ENCODE measurements around the gene CMTM7. TPM values are rescaled to one million over a fixed set of nuclear protein-coding genes. Genes with fewer than 3 reads are reported as not detected.
A peak's percentile ranks its signal among the peaks of the same experiment; 100 is the strongest.

Gene CMTM7
- total and polyA plus RNA-seq, 9 of the 15 experiments (the other 6 are each of a cell fraction or from before 2014, with no cell fraction given): 0.03 to 1.6 (median 0.42) TPM; not detected in 4

GRCh38 chr3:32373844-32374243, 17.8 kb upstream of the CMTM7 start:
- H3K79me2 ChIP-seq (ENCODE audit: control insufficient read depth, insufficient read depth, low read length): no peaks in the 10 kb centered on the region
- no TSS peak for BruUV-seq (replicated peaks)
- intact Hi-C loops (cut with micrococcal nuclease): loop anchor here (1.0 to 10.0 kb wide), 2 partner anchors 94 to 291 kb away; no protein-coding TSS in a partner anchor
- H3K27ac ChIP-seq (ENCODE audit: extremely low read depth, low read depth, low read length): no peak overlapping the region
- H3K9me3 ChIP-seq (replicated peaks; ENCODE audit: control insufficient read depth, insufficient read depth, low read depth, low read length): no peaks in the 10 kb centered on the region
- FAIRE-seq (no peak), ATAC-seq (peak; percentile 73), DNase-seq (ENCODE audit: extremely low read depth in 1 of 4, low spot score in 3 of 4) (peak; percentile 21 to 49 (median 34))
- ChIA-PET POLR2A (interaction anchor here (0.6 kb wide), 1 partner anchor 48 kb away, joined by 3 read pairs; no protein-coding TSS in a partner anchor), CTCF (ENCODE audit: low intra/inter-chr PET ratio) (interaction anchor here (0.7 to 1.3 kb wide), 3 partner anchors 26 to 406 kb away, joined by 3 to 8 read pairs (median 4); no protein-coding TSS in a partner anchor)
- H3K4me2 ChIP-seq (ENCODE audit: insufficient read depth, low read length): no peak overlapping the region
- H3K9ac ChIP-seq (ENCODE audit: insufficient read depth in 1 of 2, low read depth in 2 of 2, low read length in 2 of 2): no peak overlapping the region
- H3K4me1 ChIP-seq (replicated peaks in 1 of 2; ENCODE audit: control insufficient read depth in 2 of 2, insufficient read depth in 2 of 2, low read length in 2 of 2): no peaks in the 10 kb centered on the region
- H3K9me1 ChIP-seq (ENCODE audit: control insufficient read depth, insufficient read depth, low read length): no peaks in the 10 kb centered on the region
- WGBS (ENCODE audit: insufficient coverage, low coverage, missing lambda C conversion rate): 3% methylated on average over 5 of the region's 5 CpGs
- no peak overlapping the region for H2AFZ ChIP-seq (ENCODE audit: low read depth, low read length)
- peaks cover 11 to 21% of the 10 kb centered on the region in 2 experiments for H3K27me3 ChIP-seq (ENCODE audit: control insufficient read depth in 2 of 2, insufficient read depth in 2 of 2, low read length in 2 of 2)
- H3K4me3 ChIP-seq: no peak overlapping the region
- in situ Hi-C loops (cut with MboI): no loop called here
- no peaks in the 10 kb centered on the region for H4K20me1 ChIP-seq (replicated peaks; ENCODE audit: control insufficient read depth, insufficient read depth, low read length)
- H3K36me3 ChIP-seq (ENCODE audit: control insufficient read depth, insufficient read depth, low read length): no peaks in the 10 kb centered on the region
- no peak for TF ChIP-seq SMC3 (conservative IDR thresholded peaks at IDR 0.05; ENCODE audit: insufficient read depth, low read depth, low read length)
- TF ChIP-seq, protein P1, sequence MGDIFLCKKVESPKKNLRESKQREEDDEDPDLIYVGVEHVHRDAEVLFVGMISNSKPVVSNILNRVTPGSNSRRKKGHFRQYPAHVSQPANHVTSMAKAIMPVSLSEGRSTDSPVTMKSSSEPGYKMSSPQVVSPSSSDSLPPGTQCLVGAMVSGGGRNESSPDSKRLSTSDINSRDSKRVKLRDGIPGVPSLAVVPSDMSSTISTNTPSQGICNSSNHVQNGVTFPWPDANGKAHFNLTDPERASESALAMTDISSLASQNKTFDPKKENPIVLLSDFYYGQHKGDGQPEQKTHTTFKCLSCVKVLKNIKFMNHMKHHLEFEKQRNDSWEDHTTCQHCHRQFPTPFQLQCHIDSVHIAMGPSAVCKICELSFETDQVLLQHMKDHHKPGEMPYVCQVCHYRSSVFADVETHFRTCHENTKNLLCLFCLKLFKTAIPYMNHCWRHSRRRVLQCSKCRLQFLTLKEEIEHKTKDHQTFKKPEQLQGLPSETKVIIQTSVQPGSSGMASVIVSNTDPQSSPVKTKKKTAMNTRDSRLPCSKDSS (IDR thresholded peaks at IDR 0.05; ENCODE audit: low read depth, partially characterized antibody): no peak
- TF ChIP-seq FOXJ2 (tag; IDR thresholded peaks at IDR 0.05): no peak
- TF ChIP-seq, protein P2, sequence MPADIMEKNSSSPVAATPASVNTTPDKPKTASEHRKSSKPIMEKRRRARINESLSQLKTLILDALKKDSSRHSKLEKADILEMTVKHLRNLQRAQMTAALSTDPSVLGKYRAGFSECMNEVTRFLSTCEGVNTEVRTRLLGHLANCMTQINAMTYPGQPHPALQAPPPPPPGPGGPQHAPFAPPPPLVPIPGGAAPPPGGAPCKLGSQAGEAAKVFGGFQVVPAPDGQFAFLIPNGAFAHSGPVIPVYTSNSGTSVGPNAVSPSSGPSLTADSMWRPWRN (IDR thresholded peaks at IDR 0.05; ENCODE audit: low read depth): no peak
- no peak for TF ChIP-seq ZKSCAN1 (IDR thresholded peaks at IDR 0.05; ENCODE audit: low read depth, low read length)
- TF ChIP-seq RFX5 (IDR thresholded peaks at IDR 0.05; ENCODE audit: low read depth, low read length): no peak
- TF ChIP-seq, protein P3, sequence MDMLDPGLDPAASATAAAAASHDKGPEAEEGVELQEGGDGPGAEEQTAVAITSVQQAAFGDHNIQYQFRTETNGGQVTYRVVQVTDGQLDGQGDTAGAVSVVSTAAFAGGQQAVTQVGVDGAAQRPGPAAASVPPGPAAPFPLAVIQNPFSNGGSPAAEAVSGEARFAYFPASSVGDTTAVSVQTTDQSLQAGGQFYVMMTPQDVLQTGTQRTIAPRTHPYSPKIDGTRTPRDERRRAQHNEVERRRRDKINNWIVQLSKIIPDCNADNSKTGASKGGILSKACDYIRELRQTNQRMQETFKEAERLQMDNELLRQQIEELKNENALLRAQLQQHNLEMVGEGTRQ (CRISPR knock-in tag; IDR thresholded peaks at IDR 0.05): peak; percentile 67
- TF ChIP-seq, protein P4, sequence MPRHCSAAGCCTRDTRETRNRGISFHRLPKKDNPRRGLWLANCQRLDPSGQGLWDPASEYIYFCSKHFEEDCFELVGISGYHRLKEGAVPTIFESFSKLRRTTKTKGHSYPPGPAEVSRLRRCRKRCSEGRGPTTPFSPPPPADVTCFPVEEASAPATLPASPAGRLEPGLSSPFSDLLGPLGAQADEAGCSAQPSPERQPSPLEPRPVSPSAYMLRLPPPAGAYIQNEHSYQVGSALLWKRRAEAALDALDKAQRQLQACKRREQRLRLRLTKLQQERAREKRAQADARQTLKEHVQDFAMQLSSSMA (CRISPR knock-in tag; IDR thresholded peaks at IDR 0.05): no peak
- peak; percentile 15; the same call in 1 of the 2 replicates for TF ChIP-seq CBFA2T2 (conservative IDR thresholded peaks at IDR 0.05)
- no peak for TF ChIP-seq MCM7 (IDR thresholded peaks at IDR 0.05)
- TF ChIP-seq, protein P5, sequence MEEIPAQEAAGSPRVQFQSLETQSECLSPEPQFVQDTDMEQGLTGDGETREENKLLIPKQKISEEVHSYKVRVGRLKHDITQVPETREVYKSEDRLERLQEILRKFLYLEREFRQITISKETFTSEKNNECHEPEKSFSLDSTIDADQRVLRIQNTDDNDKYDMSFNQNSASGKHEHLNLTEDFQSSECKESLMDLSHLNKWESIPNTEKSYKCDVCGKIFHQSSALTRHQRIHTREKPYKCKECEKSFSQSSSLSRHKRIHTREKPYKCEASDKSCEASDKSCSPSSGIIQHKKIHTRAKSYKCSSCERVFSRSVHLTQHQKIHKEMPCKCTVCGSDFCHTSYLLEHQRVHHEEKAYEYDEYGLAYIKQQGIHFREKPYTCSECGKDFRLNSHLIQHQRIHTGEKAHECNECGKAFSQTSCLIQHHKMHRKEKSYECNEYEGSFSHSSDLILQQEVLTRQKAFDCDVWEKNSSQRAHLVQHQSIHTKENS (CRISPR knock-in tag; IDR thresholded peaks at IDR 0.05): no peak
- no peak for TF ChIP-seq PTTG1 (tag; IDR thresholded peaks at IDR 0.05; ENCODE audit: low read depth)
- TF ChIP-seq SIN3A (IDR thresholded peaks at IDR 0.05; ENCODE audit: borderline replicate concordance in 2 of 2, control insufficient read depth in 1 of 2, low read depth in 2 of 2, low read length in 2 of 2): no peak
- TF ChIP-seq RAD51 (IDR thresholded peaks at IDR 0.05; ENCODE audit: borderline replicate concordance, low read depth): peak; percentile 70; the same call in 1 of the 2 replicates
- TF ChIP-seq MEF2A (IDR thresholded peaks at IDR 0.05; ENCODE audit: control insufficient read depth, low read depth, low read length): no peak

Measured in K562 (cell line).